Erythroblast (primary cell): ENCODE measurements around the gene CASZ1.

ENCODE experiments used
- GATA1 ChIP-seq: IDR thresholded peaks from 2 replicates; pipeline ENCODE4 v1.6.1; 2011; ENCODE audit warnings: low read depth, mild to moderate bottlenecking, control low read depth, low read length, moderate library complexity
- POLR2A ChIP-seq: IDR thresholded peaks from 2 replicates; pipeline ENCODE4 v1.6.1; 2011; ENCODE audit warnings: mild to moderate bottlenecking, low read length

DNA sequence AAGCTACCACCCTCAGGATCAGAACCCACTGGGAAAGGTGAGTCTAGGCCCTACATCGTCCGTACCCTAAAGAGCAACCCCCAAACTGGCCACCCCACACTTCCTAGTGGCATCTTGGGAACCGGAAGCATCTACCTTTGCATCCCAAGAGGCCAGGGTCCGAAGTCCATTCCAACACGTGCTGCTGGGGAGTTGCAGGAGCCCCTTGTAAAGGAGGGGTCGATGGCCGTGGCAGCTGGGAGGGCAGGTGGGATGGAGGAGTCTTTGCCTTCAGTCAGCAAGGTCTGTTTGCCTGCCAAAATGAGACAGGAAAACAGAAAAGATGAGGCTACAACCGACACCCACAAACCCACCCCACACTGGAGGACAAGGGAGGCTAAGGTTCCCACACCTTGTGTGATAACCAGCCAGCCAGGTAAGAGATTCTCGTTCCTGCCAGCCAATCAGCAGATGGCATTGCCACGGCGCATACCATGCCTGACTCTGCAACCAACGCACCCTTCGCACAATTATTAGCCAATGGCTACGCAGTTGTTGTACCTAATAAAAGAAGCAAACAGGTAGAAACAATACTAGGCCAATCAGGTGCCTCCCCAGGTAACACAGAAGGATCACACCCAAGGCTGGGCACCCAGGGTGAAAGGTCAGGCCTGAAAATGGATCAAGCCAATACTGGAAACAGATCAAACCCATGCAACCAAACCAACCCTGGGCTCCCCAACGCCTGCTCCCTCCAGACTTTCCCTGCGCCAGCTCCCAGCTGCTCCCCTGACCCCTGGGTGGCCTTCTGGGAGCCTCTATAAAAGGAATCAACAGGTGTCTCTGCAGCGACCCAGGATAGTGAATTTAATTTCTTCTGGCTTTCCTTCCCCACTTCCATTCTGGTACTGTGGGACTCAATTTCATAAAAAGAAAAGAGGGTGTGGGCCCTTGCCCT, 35.6 kb downstream of the CASZ1 start:
- TF ChIP-seq POLR2A (no peak), GATA1 (no peak)
